IMR-90 (cell line): ENCODE measurements around the gene SPAAR. TPM values are rescaled to one million over a fixed set of nuclear protein-coding genes. Genes with fewer than 3 reads are reported as not detected.

Experiments
- ATAC-seq: fragments of 200-7000 bp; cut with Tn5 transposase; 2 replicates; pipeline ENCODE4 v1.9.1; 2020; ENCODE audit warnings: low read depth, mild to moderate bottlenecking, moderate library complexity
- BruUV-seq: library from RNA; stranded (reverse); fragments of 400-500 nt; replicated peaks from 2 replicates; lab custom pipeline; 2021; lab: Mats Ljungman, UMichigan
- CTCF ChIA-PET: fragments of 300-600 bp; formaldehyde crosslinking; extraction: SDS; loops from one replicate; lab custom pipeline; 2021; ENCODE audit warnings: antibody characterized with exemption; lab: Yijun Ruan, JAX
- POLR2A ChIA-PET: fragments of 300-600 bp; sonication (Branson Sonifier 250); formaldehyde crosslinking; loops from one replicate; lab custom pipeline; 2022; ENCODE audit warnings: antibody characterized with exemption; ENCODE audit not compliant: unreplicated experiment; lab: Charles Lee
- DNase-seq: peaks from one replicate; pipeline ENCODE4 v3.0.0; 2013
- H2AFZ ChIP-seq: replicated peaks from 2 replicates; pipeline ENCODE3; 2013; ENCODE audit warnings: low read length, mild to moderate bottlenecking; ENCODE audit not compliant: poor library complexity
- H2AK5ac ChIP-seq: 2 replicates; pipeline ENCODE4 v1.6.1; 2013; ENCODE audit warnings: low read depth, low read length, inconsistent platforms
- H2AK9ac ChIP-seq: replicated peaks from 2 replicates; pipeline ENCODE3; 2013; ENCODE audit warnings: mild to moderate bottlenecking, low read depth, low read length, moderate library complexity; ENCODE audit not compliant: poor library complexity
- H2BK120ac ChIP-seq: 2 replicates; pipeline ENCODE4 v1.6.1; 2013; ENCODE audit warnings: low read depth, low read length, inconsistent platforms
- H2BK15ac ChIP-seq: 3 replicates; pipeline ENCODE4 v1.6.1; 2013; ENCODE audit warnings: low read depth, low read length, inconsistent platforms
- H2BK20ac ChIP-seq: 2 replicates; pipeline ENCODE4 v1.6.1; 2013; ENCODE audit warnings: low read depth, mild to moderate bottlenecking, inconsistent platforms, low read length, moderate library complexity
- H2BK5ac ChIP-seq: 2 replicates; pipeline ENCODE4 v1.6.1; 2013; ENCODE audit warnings: mild to moderate bottlenecking, low read depth, low read length, inconsistent platforms; ENCODE audit not compliant: poor library complexity, severe bottlenecking
- H3K14ac ChIP-seq: replicated peaks from 2 replicates; pipeline ENCODE4 v1.6.1; 2013; ENCODE audit warnings: low read depth, low read length, inconsistent platforms
- H3K18ac ChIP-seq: 2 replicates; pipeline ENCODE4 v1.6.1; 2013; ENCODE audit warnings: low read depth, low read length, control low read depth
- H3K23ac ChIP-seq: 2 replicates; pipeline ENCODE4 v1.6.1; 2013; ENCODE audit warnings: low read depth, low read length, inconsistent platforms
- H3K27ac ChIP-seq: 2 replicates; pipeline ENCODE4 v1.5.1; 2013; ENCODE audit warnings: mild to moderate bottlenecking, control low read depth, low read length; ENCODE audit not compliant: insufficient read depth
- H3K27me3 ChIP-seq: 2 replicates; pipeline ENCODE4 v1.6.1; 2013; ENCODE audit warnings: low read length; ENCODE audit not compliant: control insufficient read depth, insufficient read depth
- H3K36me3 ChIP-seq: 2 replicates; pipeline ENCODE4 v1.6.1; 2013; ENCODE audit warnings: low read length, mixed read lengths; ENCODE audit not compliant: control insufficient read depth, insufficient read depth
- H3K4ac ChIP-seq: 2 replicates; pipeline ENCODE4 v1.6.1; 2013; ENCODE audit warnings: low read depth, low read length, inconsistent platforms
- H3K4me1 ChIP-seq: 2 replicates; pipeline ENCODE4 v1.6.1; 2013; ENCODE audit warnings: low read length, mixed read lengths; ENCODE audit not compliant: control insufficient read depth, insufficient read depth
- H3K4me2 ChIP-seq: 2 replicates; pipeline ENCODE4 v1.6.1; 2013; ENCODE audit warnings: low read depth, mild to moderate bottlenecking, control low read depth, low read length, moderate library complexity
- H3K4me3 ChIP-seq: 2 replicates; pipeline ENCODE4 v1.5.1; 2013; ENCODE audit warnings: low read depth, mild to moderate bottlenecking, control low read depth, low read length, moderate library complexity; ENCODE audit not compliant: insufficient read depth
- H3K56ac ChIP-seq: 2 replicates; pipeline ENCODE4 v1.6.1; 2013; ENCODE audit warnings: low read length, inconsistent platforms; ENCODE audit not compliant: insufficient read depth; ENCODE audit errors: extremely low read depth
- H3K79me1 ChIP-seq, 2 experiments: 2 replicates each; pipeline ENCODE4 v1.6.1; 2013; ENCODE audit warnings: low read length in 2 of 2, inconsistent platforms in 1 of 2, low read depth in 1 of 2
- H3K9ac ChIP-seq: 2 replicates; pipeline ENCODE4 v1.6.1; 2013; ENCODE audit warnings: low read depth, low read length, control low read depth
- H3K9me1 ChIP-seq: 2 replicates; pipeline ENCODE4 v1.6.1; 2013; ENCODE audit warnings: low read length, inconsistent platforms; ENCODE audit not compliant: insufficient read depth
- H3K9me3 ChIP-seq: 2 replicates; pipeline ENCODE4 v1.6.1; 2013; ENCODE audit warnings: low read length; ENCODE audit not compliant: control insufficient read depth, insufficient read depth
- H4K20me1 ChIP-seq: 2 replicates; pipeline ENCODE4 v1.6.1; 2013; ENCODE audit warnings: low read length, inconsistent platforms; ENCODE audit not compliant: insufficient read depth
- H4K5ac ChIP-seq: 2 replicates; pipeline ENCODE4 v1.6.1; 2013; ENCODE audit warnings: mild to moderate bottlenecking, low read depth, low read length, control low read depth
- H4K8ac ChIP-seq, 2 experiments: 2 replicates each; pipeline ENCODE4 v1.6.1; 2013; ENCODE audit warnings: low read depth in 2 of 2, low read length in 2 of 2, control low read depth in 1 of 2, inconsistent platforms in 1 of 2
- H4K91ac ChIP-seq: 2 replicates; pipeline ENCODE4 v1.6.1; 2013; ENCODE audit warnings: low read depth, low read length, inconsistent platforms; ENCODE audit not compliant: insufficient read depth
- FOS ChIP-seq: fragments of 150-350 bp; IDR thresholded peaks from 2 replicates; pipeline ENCODE4 v1.6.1; 2016; ENCODE audit warnings: low read depth, low read length
- MAZ ChIP-seq: IDR thresholded peaks from 2 replicates; pipeline ENCODE4 v1.6.1; 2012; ENCODE audit warnings: low read depth, mild to moderate bottlenecking, low read length, improper control_type of control experiment, moderate library complexity, borderline replicate concordance
- MXI1 ChIP-seq: IDR thresholded peaks from 2 replicates; pipeline ENCODE4 v1.6.1; 2012; ENCODE audit warnings: low read depth, mild to moderate bottlenecking, low read length, moderate library complexity, borderline replicate concordance
- RAD21 ChIP-seq: IDR thresholded peaks from 2 replicates; pipeline ENCODE4 v1.6.1; 2012; ENCODE audit warnings: low read length, improper control_type of control experiment
- USF2 ChIP-seq: fragments of 150-350 bp; IDR thresholded peaks from 2 replicates; pipeline ENCODE4 v1.6.1; 2017; ENCODE audit warnings: mild to moderate bottlenecking, antibody characterized with exemption, low read length, low read depth
- WGBS, 2 experiments: methylation state at CpG; one replicate each; pipeline versions ENCODE4 v1.1.5 to v1.1.7; 2013; ENCODE audit warnings: missing lambda C conversion rate in 2 of 2; ENCODE audit not compliant: insufficient read length in 1 of 2; ENCODE audit errors: extremely low coverage in 2 of 2; 5-methylcytosine and 5-hydroxymethylcytosine counted together
- dilution Hi-C: fragments of 300-500 bp; cut with HindIII; formaldehyde crosslinking; loops from one replicate; pipeline ENCODE4 v1.14.3; 2018; ENCODE audit warnings: low sequenced_read_pairs; ENCODE audit not compliant: unreplicated experiment
- in situ Hi-C: fragments of 300-500 bp; cut with MboI; formaldehyde crosslinking; loops from 3 replicates; pipeline ENCODE4 v1.14.3; 2019; ENCODE audit warnings: low sequenced_read_pairs, inconsistent platforms, mixed read lengths
- intact Hi-C: fragments of 100-400 bp; cut with micrococcal nuclease; formaldehyde crosslinking; loops from 2 replicates; pipeline ENCODE4 v1.10.0; 2022
- polyA plus RNA-seq, 3 experiments: library from polyadenylated mRNA; depleted of rRNA; stranded (reverse); fragments of >200 nt; gene quantifications; 2 replicates each; pipeline ENCODE4 v1.2.3, GENCODE V29; 2012; ENCODE audit warnings: low replicate concordance in 1 of 3
- total RNA-seq: library from RNA; depleted of rRNA; stranded (reverse); fragments of >200 nt; gene quantifications from 2 replicates; pipeline ENCODE4 v1.2.3, GENCODE V29; 2012
- TF ChIP-seq, protein P1 (sequence below): conservative IDR thresholded peaks from 2 replicates; pipeline ENCODE4 v1.5.1; 2012; ENCODE audit warnings: mild to moderate bottlenecking, low read depth, low read length, improper control_type of control experiment

Gene SPAAR
- total and polyA plus RNA-seq, 2 of the 4 experiments (the other 2 are of a cell fraction), result 0.18 to 0.32 TPM

DNA sequence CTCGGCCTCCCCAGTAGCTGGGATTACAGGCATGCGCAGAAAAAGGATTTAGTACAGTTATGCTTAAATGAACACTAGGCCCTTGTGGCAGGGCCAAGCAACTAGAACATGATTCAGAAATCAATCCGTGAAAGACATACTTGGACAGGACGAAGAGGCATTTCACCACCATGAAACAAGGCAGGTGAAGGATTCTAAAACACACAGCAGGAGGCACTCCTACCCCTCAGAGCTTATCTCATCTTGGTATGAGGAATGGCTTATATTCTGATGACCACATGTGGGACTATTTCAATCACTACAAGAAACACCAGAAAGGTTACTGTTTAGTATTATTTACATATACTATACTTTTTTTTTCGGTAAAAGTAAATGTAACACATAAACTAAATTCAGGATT lies 33.0 kb downstream of the SPAAR start:
- H4K8ac ChIP-seq, result 0 out of 4 replicates have a peak overlapping the region, but pooled peaks of 1 of the 2 experiments have one; percentile 33
- POLR2A ChIA-PET, result no interaction called here
- H3K4ac ChIP-seq, result no peak overlapping the region
- dilution Hi-C loops, result no loop called here
- no peak overlapping the region for H2BK15ac ChIP-seq
- 81% methylated on average over 3 of the region's 5 CpGs; no CpG with 5 or more reads in 1 of the 2 experiments for WGBS, 2 experiments
- H3K9me1 ChIP-seq, result peaks cover 11% of the 10 kb centered on the region
- H3K18ac ChIP-seq, result no peak overlapping the region
- H3K9ac ChIP-seq, result no peak overlapping the region
- no TSS peak for BruUV-seq
- CTCF ChIA-PET, result no interaction called here
- no peak for DNase-seq
- H3K23ac ChIP-seq, result no peak overlapping the region
- no peak for TF ChIP-seq USF2
- no peak for TF ChIP-seq RAD21
- TF ChIP-seq MXI1, result no peak
- TF ChIP-seq FOS, result no peak
- TF ChIP-seq MAZ, result no peak
- TF ChIP-seq, protein P1, sequence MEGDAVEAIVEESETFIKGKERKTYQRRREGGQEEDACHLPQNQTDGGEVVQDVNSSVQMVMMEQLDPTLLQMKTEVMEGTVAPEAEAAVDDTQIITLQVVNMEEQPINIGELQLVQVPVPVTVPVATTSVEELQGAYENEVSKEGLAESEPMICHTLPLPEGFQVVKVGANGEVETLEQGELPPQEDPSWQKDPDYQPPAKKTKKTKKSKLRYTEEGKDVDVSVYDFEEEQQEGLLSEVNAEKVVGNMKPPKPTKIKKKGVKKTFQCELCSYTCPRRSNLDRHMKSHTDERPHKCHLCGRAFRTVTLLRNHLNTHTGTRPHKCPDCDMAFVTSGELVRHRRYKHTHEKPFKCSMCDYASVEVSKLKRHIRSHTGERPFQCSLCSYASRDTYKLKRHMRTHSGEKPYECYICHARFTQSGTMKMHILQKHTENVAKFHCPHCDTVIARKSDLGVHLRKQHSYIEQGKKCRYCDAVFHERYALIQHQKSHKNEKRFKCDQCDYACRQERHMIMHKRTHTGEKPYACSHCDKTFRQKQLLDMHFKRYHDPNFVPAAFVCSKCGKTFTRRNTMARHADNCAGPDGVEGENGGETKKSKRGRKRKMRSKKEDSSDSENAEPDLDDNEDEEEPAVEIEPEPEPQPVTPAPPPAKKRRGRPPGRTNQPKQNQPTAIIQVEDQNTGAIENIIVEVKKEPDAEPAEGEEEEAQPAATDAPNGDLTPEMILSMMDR, result no peak
- H2AK9ac ChIP-seq, result no peak overlapping the region
- H2BK120ac ChIP-seq, result 0 out of 2 replicates have a peak overlapping the region, but pooled peaks have one; percentile 20
- H4K91ac ChIP-seq, result peak overlapping the region; percentile 6; the same call in 1 of the 2 replicates
- peak overlapping the region; percentile 77; the same call in 1 of the 2 replicates for H2BK20ac ChIP-seq
- H4K20me1 ChIP-seq, result no peaks in the 10 kb centered on the region
- H3K14ac ChIP-seq, result peak overlapping the region; percentile 44; the same call in 1 of the 2 replicates
- no peak overlapping the region for H3K4me2 ChIP-seq
- no peak overlapping the region for H3K56ac ChIP-seq
- ATAC-seq, result no peak
- no peak overlapping the region for H2BK5ac ChIP-seq
- no peak overlapping the region for H3K4me3 ChIP-seq
- intact Hi-C loops, result no loop called here
- H3K27me3 ChIP-seq, result no peaks in the 10 kb centered on the region
- H3K36me3 ChIP-seq, result no peaks in the 10 kb centered on the region
- no peak overlapping the region for H3K27ac ChIP-seq
- no peak overlapping the region for H2AK5ac ChIP-seq
- in situ Hi-C loops, result loop anchor here (10.0 kb wide), 1 partner anchor 57 kb away; no protein-coding TSS in a partner anchor
- H2AFZ ChIP-seq, result no peak overlapping the region
- H3K79me1 ChIP-seq, result peaks cover 0 to 4% of the 10 kb centered on the region in 2 experiments; a peak in 2 of 4 replicates
- H3K9me3 ChIP-seq, result no peaks in the 10 kb centered on the region
- peaks cover 10% of the 10 kb centered on the region for H3K4me1 ChIP-seq
- H4K5ac ChIP-seq, result no peak overlapping the region
